HG03103 (cell line): ENCODE measurements around the gene DDB1.
A peak's percentile ranks its signal among the peaks of the same experiment; 100 is the strongest.

Experiments used
- ATAC-seq: cut with Tn5 transposase; IDR thresholded peaks from one replicate; pipeline ENCODE4 v1.9.1; 2021; ENCODE audit warnings: low read depth; ENCODE audit not compliant: unreplicated experiment

Gene DDB1

DNA sequence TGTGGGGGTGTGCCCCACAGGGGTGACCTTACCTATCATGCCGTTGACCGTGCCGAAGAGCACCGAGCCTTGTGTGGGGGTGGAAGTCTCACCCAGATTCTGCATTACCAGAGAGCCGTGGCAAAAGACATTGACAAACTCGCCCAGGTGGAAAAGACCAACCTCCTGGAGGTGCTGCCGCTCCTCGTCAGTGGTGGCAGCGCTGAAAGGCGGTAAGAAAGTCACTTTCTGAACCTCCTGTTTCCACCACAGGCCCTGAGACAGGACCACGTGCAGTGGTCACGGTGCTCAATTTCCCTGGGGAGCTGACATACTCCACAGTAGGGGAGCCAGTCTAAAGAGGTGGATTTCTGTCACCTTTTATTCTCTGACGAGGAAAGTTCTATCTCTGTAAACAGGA is 30.4 kb downstream of the DDB1 start:
- ATAC-seq, result no peak

DNA sequence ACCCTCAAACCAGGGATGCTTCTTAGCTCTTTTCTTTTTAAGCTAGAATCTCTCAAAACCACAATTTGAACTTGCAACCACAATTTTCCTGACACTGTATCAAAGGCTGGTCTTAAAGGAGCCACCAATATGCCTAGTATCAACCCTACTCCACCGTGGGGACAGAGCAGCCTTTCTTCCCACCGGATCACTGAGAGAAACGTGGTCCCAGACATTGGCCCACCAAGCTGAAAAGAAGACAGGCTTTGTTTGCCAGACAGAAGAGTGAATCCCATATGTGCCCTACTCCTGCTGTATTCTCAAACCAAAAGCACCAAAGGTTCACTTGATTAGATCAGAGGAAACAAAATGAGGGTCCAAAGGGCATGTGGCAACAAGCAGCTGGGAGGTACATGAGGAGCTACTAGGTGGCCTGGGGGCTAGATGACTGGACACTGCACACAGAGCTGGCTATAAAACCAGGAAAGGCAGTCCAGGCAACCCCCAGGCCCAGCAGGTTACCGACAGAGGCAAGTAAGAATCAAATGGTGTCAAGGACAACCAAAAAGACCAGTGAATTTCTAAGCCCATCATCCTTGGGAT is 34.2 kb downstream of the DDB1 start:
- no peak for ATAC-seq

DNA sequence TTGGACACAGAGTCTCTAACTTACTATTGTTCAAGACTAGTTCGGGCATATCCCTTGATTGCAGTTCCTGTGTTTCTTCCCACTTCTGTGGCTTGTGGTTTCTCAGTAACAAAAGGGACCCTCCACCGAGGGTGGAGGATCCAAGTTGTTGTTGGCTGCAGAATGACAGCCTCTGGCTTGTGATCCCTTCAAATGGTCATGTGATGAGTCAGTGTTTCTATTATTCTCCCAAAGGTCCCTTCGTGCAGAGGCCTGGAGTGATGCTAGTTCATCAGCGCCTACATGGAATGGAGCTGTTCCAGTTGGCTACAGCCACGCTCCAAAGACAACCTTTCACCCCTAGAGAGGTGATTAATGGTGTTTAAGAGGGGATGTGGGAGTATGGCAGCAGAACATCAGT is 35.2 kb downstream of the DDB1 start:
- ATAC-seq, result no peak

DNA sequence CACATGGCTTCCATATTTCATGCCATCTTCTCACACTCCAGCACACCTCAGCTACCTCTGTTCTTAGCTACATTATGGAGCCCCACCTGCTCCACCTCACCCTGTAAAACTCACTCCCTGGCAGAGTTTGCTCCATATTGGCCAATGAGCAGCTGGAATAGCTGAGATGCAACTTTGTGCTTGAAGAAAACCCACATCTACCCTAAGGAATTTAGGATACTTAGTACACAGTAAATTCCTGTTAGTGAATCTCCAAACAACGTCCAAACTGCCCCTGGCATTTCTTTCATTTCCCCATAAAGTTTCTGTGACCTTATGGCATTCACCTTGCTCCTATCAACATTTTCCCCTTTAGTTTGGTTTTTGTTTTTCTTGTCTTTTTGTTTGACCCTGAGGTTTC is 35.6 kb downstream of the DDB1 start:
- ATAC-seq, result no peak

GRCh38 chr11:61295596-61295926 is 37.3 kb downstream of the DDB1 start:
- no peak for ATAC-seq

DNA sequence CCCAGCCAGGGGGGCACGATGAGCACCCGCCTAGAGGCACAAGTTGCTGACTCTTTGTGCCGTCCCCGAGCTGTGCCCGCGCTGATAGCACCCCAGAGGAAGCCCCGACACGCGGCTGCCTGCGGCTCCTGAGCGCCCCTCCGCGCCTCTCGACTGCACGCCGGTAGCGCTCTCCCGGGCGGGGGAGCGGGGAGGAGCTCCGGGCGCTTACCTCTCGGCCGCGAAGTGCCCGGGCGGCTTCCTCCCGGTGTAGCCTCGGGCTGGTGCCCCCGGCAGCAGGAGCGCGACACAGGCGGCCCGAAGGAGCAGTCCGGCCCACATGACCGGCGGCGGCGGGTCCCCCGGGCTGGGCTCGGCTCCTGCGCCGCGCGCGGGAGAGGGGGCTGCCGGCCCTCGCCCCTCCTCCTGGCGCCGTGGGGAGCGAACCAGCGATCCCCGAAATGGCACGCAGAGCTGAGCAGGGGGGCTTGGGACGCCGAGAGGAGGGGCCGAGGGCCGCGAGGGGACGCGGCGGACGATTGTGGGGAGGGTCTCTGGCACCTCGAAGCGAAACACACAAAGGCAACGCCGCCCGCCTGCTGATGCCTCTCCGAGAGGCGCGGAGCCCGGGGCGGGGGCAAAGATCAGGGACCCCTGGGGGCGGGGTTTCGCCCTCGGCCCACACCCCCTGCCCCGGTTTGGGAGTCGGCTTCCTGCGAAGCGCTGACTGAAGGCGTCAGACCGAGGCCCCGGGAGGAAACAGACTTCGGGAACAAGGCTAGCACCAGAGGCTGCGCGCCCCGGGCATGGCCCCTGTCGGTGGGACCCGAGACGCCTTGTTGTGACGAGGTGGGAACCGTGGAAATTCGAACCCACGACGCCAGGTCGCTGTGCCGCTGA is 37.9 kb downstream of the DDB1 start, which contains the start of gene VWCE:
Gene VWCE, minus strand, starts transcription at position 600 of the 879 bp plus-strand sequence. Its CDS starts 279 bp downstream, at position 321.
- peak; percentile 58 for ATAC-seq

DNA sequence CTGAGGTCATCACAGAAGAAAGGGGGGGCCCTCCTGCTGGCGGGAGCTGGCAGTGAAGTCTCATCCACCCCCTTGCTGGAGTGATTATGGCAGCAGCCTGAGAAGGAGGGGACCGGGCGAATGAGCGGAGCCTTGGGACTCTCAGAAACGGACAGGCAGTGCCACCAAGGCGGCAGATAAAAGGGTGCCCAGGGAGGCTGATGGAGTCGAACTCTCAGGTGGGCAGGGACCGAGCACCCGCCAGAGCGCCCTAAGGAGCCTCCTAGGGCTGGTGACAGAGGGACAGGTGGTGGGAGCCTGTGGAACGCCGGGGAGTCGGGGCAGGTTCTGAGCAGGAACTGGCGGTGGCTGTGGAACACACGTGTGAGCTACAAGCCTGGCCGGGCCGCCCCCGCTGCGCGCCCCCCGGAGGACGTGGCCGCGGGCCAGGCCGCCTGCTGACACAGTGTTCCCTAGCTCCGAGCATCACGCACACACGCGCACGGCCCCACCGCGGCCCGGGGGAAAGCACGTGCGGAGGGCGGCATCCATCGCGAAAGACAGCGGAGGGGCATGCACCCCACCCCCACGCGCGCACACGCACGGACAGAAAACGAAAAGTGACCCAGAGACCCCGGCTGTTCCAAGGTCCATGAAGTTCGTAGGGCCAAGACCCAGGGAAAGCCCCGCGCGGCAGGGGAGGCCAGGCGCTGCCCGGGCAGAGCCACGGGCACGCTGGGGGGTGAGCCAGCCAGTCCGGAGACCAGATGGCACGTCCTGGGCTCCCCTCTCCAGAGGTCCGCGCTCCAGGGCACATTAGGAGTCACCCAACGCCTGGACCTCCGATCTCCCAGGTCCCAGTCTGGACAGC is 38.8 kb downstream of the DDB1 start:
- ATAC-seq, result peak; percentile 32

DNA sequence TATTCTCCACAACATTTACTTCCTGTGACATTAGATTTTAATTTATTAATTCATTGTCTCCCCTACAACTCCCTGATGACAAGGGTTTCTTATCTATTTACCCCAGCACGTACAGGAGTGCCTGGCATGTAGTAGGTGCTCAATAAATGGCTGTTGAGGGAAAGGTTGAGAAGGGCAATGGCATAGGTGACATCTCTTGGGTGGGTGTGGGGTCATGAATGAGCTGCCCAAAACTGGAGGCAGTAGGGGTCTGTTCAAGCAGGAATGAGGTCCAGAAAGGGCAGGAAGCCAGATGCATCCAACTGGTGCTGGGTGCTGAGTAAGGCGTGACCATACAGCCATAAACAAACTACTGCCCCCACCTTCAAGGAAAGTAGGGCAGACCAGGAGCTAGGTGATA is 40.5 kb downstream of the DDB1 start:
- ATAC-seq, result no peak

DNA sequence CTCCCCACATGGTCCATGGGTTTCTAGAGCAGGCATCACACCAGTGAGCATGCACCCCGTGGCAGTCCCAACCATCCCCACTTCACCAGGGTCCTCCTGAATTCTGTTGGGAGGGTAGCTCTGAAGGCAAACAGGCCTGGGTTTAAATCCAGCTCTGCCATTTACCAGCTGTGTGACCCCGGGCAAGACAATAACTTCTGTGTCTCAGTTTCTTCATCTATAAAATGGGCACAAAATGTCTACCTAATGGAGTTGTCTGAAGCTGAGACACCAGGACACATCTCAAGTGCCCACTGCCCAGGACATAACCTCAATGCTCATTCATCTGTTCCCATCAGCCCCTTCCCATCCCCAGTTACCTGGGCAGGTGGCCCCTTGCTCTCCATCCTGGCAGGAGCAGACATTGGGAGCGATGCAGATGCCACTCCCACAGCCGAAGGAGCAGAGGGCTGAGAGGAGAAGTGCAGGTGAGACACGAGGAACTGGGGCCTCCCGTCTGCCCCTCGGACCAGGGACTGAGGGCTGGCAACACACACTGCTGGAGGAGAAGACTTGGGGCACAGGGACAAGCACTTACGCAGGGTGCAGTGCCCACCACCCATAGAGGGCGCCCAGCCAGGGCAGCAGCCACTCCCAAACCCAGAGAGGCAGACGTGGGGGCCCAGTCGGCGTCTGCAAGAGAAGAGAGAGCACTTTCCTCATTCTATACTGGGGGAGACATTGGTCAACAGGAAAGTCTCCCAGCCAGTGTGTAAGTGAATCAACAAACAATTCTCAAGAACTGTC is 41.8 kb downstream of the DDB1 start:
- ATAC-seq, result no peak

- no peak for ATAC-seq
Observed at GRCh38 chr11:61287338-61287977, 45.4 kb downstream of the DDB1 start.

DNA sequence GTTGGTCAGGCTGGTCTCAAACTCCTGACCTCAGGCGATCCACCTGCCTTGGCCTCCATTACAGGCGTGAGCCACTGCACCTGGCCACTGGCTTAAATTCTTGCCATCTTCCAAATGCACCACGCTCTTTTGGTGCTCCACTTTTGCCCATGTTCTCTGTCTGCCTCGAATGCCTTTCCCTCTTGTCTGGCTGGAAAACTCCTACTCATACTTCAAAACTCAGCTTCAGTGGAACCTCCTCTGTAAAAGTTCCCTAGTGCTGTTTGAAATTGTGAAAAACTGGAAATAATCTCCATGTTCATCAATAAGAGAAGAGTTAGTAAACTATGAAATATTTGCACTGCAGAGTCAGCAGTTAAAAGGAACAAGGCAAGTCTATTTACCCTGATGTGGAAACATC is 49.3 kb downstream of the DDB1 start:
- no peak for ATAC-seq

GRCh38 chr11:61281581-61282250 is 51.2 kb downstream of the DDB1 start:
- no peak for ATAC-seq

GRCh38 chr11:61280883-61281580 is 51.9 kb downstream of the DDB1 start:
- no peak for ATAC-seq

DNA sequence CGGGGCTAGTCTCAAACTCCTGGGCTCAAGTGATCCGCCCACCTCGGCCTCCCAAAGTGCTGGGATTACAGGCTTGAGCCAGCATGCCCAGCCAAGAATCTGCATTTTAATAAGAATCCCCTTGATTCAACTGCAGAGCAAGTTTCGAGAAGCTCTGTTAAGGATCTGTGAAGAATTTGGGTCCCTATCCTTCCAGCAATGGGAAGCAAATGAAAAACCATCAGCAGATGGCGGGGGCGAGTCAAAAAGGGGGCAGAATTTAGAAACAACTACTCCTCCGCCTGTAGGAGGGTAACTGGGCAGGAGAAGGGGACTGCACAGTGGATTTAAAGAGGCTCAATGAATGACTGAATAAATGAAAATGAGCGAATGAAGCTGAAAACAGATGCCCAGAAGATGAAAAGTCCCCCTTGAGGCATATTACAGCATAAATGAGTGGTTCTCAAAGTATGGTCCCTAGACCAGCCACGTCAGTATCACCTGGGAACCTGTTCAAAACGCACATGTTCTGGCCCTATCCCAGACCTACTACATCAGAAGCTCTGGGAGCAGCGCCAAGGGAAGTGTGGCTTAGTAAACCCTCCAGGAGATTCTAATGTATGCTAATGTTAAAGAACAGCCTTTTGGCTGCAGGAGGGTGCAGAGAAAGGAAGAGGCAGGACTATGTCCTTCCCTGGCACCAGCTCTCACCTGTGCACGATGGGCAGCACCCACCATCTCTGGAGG is 52.8 kb downstream of the DDB1 start:
- no peak for ATAC-seq

- ATAC-seq, result no peak
Observed at GRCh38 chr11:61278001-61278470, 54.9 kb downstream of the DDB1 start.

GRCh38 chr11:61277186-61278000 is 55.5 kb downstream of the DDB1 start:
- no peak for ATAC-seq

DNA sequence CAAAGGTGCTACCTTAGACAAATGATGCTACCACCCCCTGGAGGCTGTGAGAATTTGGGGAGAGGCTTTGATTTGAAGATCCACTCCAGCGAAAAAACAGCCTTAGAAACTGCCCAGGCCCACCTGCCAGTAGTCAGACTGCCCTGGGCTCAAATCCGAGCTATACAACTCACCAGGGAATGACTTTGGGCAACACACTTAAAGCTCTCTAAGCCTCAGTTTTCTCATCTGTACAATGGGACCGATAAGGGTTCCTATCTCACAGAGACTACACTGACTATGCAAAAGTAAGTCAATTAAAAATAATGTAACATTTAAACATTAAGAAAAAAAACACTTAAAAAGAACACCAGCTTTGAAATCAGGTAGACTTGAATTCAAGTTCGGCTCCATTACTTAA is 57.7 kb downstream of the DDB1 start:
- ATAC-seq, result no peak
